ENCODE measurements around the gene ETF1. TPM values are rescaled to one million over a fixed set of nuclear protein-coding genes. Genes with fewer than 3 reads are reported as not detected.

ETF1 gene
- total RNA-seq, 1 donor from 2014 or later: 102 TPM

GRCh38 chr5:138466125-138466899 is 76.7 kb downstream of the ETF1 start:
- intact Hi-C loops (cut with micrococcal nuclease): loop anchor here (10.0 kb wide), 4 partner anchors 712 to 1098 kb away; partner anchors contain the start of genes HNRNPA0, MATR3, SPATA24 and UBE2D2

- intact Hi-C loops (cut with micrococcal nuclease): loop anchor here (1.0 to 10.0 kb wide), 9 partner anchors 27 to 1099 kb away; partner anchors contain the start of genes FAM53C, HNRNPA0, HSPA9 and KIF20A
Measured at GRCh38 chr5:138465261-138466124, 77.5 kb downstream of the ETF1 start, which contains the start of gene EGR1. Gene EGR1 (plus strand): TSS chr5:138465479. CDS start chr5:138465762, 283 bp downstream.

DNA sequence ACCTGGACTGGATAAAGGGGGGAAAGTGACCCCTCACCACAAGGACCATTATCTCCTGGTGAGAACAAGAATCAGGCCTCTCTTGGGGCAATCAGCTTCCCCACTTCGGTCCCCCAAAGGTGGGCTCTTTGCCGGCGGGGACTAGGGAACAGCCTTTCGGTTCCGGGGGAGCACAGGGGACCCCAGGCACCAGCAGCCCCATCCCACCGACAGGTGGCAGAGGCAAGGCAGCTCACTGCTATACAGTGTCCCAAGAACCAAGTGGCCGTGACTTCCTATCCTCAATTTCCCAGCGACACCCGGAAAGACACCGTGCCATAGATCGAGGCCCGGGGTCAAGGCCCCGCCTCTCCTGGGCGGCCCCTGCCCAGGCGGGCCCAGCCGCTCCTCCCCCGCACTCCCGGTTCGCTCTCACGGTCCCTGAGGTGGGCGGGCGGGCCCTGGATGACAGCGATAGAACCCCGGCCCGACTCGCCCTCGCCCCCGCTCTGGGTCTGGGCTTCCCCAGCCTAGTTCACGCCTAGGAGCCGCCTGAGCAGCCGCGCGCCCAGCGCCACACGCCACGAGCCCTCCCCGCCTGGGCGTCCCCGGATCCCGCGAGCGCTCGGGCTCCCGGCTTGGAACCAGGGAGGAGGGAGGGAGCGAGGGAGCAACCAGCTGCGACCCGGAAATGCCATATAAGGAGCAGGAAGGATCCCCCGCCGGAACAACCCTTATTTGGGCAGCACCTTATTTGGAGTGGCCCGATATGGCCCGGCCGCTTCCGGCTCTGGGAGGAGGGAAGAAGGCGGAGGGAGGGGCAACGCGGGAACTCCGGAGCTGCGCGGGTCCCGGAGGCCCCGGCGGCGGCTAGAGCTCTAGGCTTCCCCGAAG is 78.4 kb downstream of the ETF1 start:
- intact Hi-C loops (cut with micrococcal nuclease): loop anchor here (1.0 to 10.0 kb wide), 12 partner anchors 26 to 1100 kb away; partner anchors contain the start of genes CDC25C, ETF1, FAM53C and HNRNPA0

GRCh38 chr5:138464008-138464387 is 79.0 kb downstream of the ETF1 start:
- intact Hi-C loops (cut with micrococcal nuclease): loop anchor here (1.0 to 10.0 kb wide), 8 partner anchors 25 to 1101 kb away; partner anchors contain the start of genes CDC25C, ETF1, HNRNPA0 and MATR3

- intact Hi-C loops (cut with micrococcal nuclease): loop anchor here (1.0 to 10.0 kb wide), 8 partner anchors 25 to 1101 kb away; partner anchors contain the start of genes CDC25C, ETF1, HNRNPA0 and MATR3
Measured at GRCh38 chr5:138463419-138464007, 79.5 kb downstream of the ETF1 start.

- intact Hi-C loops (cut with micrococcal nuclease): loop anchor here (10.0 kb wide), 4 partner anchors 707 to 1103 kb away; partner anchors contain the start of genes HNRNPA0, MATR3, SPATA24 and UBE2D2
Measured at GRCh38 chr5:138461343-138462125, 81.5 kb downstream of the ETF1 start.

DNA sequence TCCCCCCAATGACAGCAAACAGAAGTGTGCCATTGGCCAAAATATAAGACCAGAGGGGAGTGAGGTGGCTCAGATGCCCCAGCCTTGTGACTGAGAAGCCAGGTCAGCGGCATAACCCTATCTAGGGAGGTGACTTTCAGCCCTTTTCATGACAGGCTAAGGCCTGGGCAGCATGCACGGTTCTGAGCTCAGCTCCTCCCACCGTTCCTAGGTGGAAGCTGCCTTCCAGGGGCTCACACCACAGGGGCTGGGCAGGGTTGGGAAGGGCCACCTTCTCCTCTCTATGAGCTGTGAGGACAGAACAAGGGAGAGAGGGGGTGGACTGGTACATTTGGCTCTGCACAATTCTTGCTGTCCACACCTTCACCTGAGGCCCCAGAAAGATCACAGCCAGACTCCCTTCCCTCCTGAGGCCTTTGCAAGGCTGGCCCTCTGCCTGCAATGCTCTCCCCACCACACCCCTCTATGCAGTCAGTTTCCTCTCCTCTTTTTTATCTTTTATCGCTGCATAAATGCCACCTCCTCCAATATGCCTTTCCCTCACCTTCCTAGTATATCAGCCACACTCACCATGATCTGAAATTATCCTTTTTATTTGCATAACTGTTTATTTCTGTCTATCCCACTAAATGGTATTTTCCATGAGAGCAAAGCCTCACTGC is 82.9 kb downstream of the ETF1 start:
- intact Hi-C loops (cut with micrococcal nuclease): loop anchor here (10.0 kb wide), 4 partner anchors 705 to 1105 kb away; partner anchors contain the start of genes HNRNPA0, MATR3, SPATA24 and UBE2D2

- intact Hi-C loops (cut with micrococcal nuclease): loop anchor here (1.0 kb wide), 1 partner anchor 84 kb away; the partner anchor contains the start of gene ETF1
Measured at GRCh38 chr5:138459311-138459933, 83.6 kb downstream of the ETF1 start.

GRCh38 chr5:138458856-138459255 is 84.2 kb downstream of the ETF1 start:
- intact Hi-C loops (cut with micrococcal nuclease): loop anchor here (1.0 kb wide), 1 partner anchor 84 kb away; the partner anchor contains the start of gene ETF1

DNA sequence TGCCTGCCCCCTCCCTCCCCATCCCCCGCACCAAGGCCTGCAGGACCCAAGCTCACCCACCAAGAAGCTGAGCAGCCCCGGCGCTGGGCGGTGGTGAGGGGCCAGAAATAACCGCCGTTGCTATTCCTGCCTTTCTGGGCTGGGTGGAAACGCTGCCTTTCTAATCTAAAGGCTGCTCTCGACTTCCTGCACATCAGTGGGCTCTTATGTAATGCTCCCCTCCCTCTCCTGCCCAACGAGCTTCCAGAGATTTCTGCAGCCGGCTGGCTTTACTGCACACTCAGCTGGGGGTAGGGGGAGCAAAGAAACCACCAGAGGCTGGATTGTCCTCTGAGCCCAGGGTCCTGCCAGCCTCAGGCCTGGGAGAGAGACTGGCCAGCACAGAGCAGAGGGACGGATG is 84.7 kb downstream of the ETF1 start:
- intact Hi-C loops (cut with micrococcal nuclease): no loop called here

- intact Hi-C loops (cut with micrococcal nuclease): no loop called here
Measured at GRCh38 chr5:138457531-138458275, 85.3 kb downstream of the ETF1 start.

Other genes starting within 250 kb of the ETF1 start
- 10.5 and 12.6 TPM in 2 replicates for gene CDC25C, start 211.4 kb downstream of the ETF1 start, total RNA-seq
- gene FAM53C, start 205.0 kb downstream of the ETF1 start, total RNA-seq: 21.7 and 22.1 TPM in 2 replicates
- gene KDM3B, start 190.6 kb downstream of the ETF1 start, total RNA-seq: 60.6 and 61.3 TPM in 2 replicates
- gene REEP2, start 104.2 kb downstream of the ETF1 start, total RNA-seq: 2.6 and 3.0 TPM in 2 replicates
- 7.5 TPM in 2 replicates for gene EGR1, start 77.8 kb downstream of the ETF1 start, total RNA-seq
- gene HSPA9, start 32.2 kb upstream of the ETF1 start, total RNA-seq: 207 and 227 TPM in 2 replicates
- gene CTNNA1, start 210.2 kb upstream of the ETF1 start, total RNA-seq: 40.1 and 53.5 TPM in 2 replicates

Measured in T-helper 2 cell treated with Interferon-gamma antibody and Interleukin-4, amounts not matched to agents 100 ng/mL and 5 ng/mL, for 36 hours (primary cell).